ENCODE results near the gene ATRNL1. TPM values are rescaled to one million over a fixed set of nuclear protein-coding genes. Genes with fewer than 3 reads are reported as not detected.

The ATRNL1 gene
- total RNA-seq, 4 donors from 2014 or later = 0.93 to 19.0 (median 8.7) TPM

- Histone ChIP-seq H3K36me3 (no peaks in the 10 kb centered on the region), H3K4me3 (no peak overlapping the region), H3K9me3 (no peaks in the 10 kb centered on the region), H3K27me3 (no peaks in the 10 kb centered on the region), H3K27ac (no peak overlapping the region), H3K4me1 (no peaks in the 10 kb centered on the region)
- WGBS, 2 donors (ENCODE audit: low coverage in 1 of 2) = 88 to 100% methylated on average over 1 of the region's 1 CpG
- no peak for ATAC-seq
- TF ChIP-seq EP300 (IDR thresholded peaks at IDR 0.05) = no peak
- no peak for TF ChIP-seq CTCF (IDR thresholded peaks at IDR 0.05)
- TF ChIP-seq POLR2AphosphoS5 (IDR thresholded peaks at IDR 0.05) = no peak
- TF ChIP-seq POLR2A (IDR thresholded peaks at IDR 0.05) = no peak
Observed at GRCh38 chr10:115850666-115851065, 757.5 kb downstream of the ATRNL1 start.

GRCh38 chr10:115851695-115852094, 758.5 kb downstream of the ATRNL1 start:
- Histone ChIP-seq H3K4me3 (no peak overlapping the region), H3K4me1 (no peaks in the 10 kb centered on the region), H3K27ac (no peak overlapping the region), H3K27me3 (no peaks in the 10 kb centered on the region), H3K36me3 (no peaks in the 10 kb centered on the region), H3K9me3 (no peaks in the 10 kb centered on the region)
- TF ChIP-seq POLR2AphosphoS5 (IDR thresholded peaks at IDR 0.05) = no peak
- TF ChIP-seq CTCF (IDR thresholded peaks at IDR 0.05) = no peak
- no peak for ATAC-seq
- WGBS, 2 donors (ENCODE audit: low coverage in 1 of 2) = 76 to 78% methylated on average over 3 to 4 of the region's 5 CpGs

GRCh38 chr10:115854740-115855435, 761.7 kb downstream of the ATRNL1 start:
- Histone ChIP-seq H3K4me3 (no peak overlapping the region), H3K4me1 (no peaks in the 10 kb centered on the region), H3K27ac (no peak overlapping the region), H3K9me3 (no peaks in the 10 kb centered on the region), H3K36me3 (no peaks in the 10 kb centered on the region), H3K27me3 (no peaks in the 10 kb centered on the region)
- no peak for TF ChIP-seq POLR2A (IDR thresholded peaks at IDR 0.05)
- TF ChIP-seq EP300 (IDR thresholded peaks at IDR 0.05) = no peak
- TF ChIP-seq CTCF (IDR thresholded peaks at IDR 0.05) = no peak
- no peak for TF ChIP-seq POLR2AphosphoS5 (IDR thresholded peaks at IDR 0.05)
- no peak for ATAC-seq
- WGBS, 2 donors (ENCODE audit: low coverage in 1 of 2) = 73 to 79% methylated on average over 5 to 6 of the region's 6 CpGs

DNA sequence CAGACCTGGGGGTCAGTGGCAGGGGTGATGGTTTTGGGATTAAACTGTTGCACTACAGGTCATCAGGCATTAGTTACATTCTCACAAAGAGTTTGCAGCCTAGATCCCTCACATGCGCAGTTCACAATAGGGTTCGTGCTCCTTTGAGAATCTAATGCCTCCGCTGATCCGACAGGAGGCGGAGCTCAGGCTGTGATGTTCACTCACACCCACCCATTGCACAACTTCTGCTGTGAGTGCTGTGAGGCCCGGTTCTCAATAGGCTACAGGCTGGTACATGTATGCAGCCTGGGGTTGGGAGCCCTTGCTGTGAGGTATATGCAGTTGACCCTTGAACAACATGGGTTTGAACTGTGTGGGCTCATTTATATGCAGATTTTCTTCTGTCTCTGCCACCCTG, 763.4 kb downstream of the ATRNL1 start:
- no peak for ATAC-seq
- WGBS, 2 donors (ENCODE audit: low coverage in 1 of 2) = 83 to 100% methylated on average over 1 of the region's 6 CpGs
- H3K9me3 ChIP-seq = no peaks in the 10 kb centered on the region

More for the DNA sequence above, 763.4 kb downstream of the ATRNL1 start:
- no peaks in the 10 kb centered on the region for H3K27me3 ChIP-seq
- H3K4me3 ChIP-seq = no peak overlapping the region
- H3K36me3 ChIP-seq = no peaks in the 10 kb centered on the region
- no peak for TF ChIP-seq CTCF (IDR thresholded peaks at IDR 0.05)
- TF ChIP-seq EP300 (IDR thresholded peaks at IDR 0.05) = no peak
- no peak for TF ChIP-seq POLR2AphosphoS5 (IDR thresholded peaks at IDR 0.05)
- TF ChIP-seq POLR2A (IDR thresholded peaks at IDR 0.05) = no peak
- H3K27ac ChIP-seq = no peak overlapping the region
- H3K4me1 ChIP-seq = no peaks in the 10 kb centered on the region
